Activated CD4-positive, alpha-beta T cell treated with anti-CD3 and anti-CD28 coated beads for 48 hours (primary cell): ENCODE results near the gene NSRP1.
"Not testable (repeated sequence)": the region's sequence is repeated elsewhere in the genome, so short reads cannot be mapped to it uniquely, and the experiment has no call there.

Experiments
- DNase-seq: peaks from one replicate; pipeline ENCODE4 v3.0.0-alpha.2; 2020

NSRP1 gene

GRCh38 chr17:30116661-30117551 is at the start of gene NSRP1:
NSRP1 (plus strand) TSS chr17:30116816; CDS start chr17:30116844, 28 bp downstream.
- DNase-seq: peak; percentile 97

GRCh38 chr17:30068465-30068864 is 48.2 kb upstream of the NSRP1 start:
- no peak for DNase-seq

GRCh38 chr17:30074254-30074653 is 42.4 kb upstream of the NSRP1 start:
- DNase-seq: no peak

- DNase-seq: no peak
These were observed 41.9 kb upstream of the NSRP1 start for GRCh38 chr17:30074730-30075129.

GRCh38 chr17:30082773-30083172 is 33.8 kb upstream of the NSRP1 start:
- DNase-seq: no peak

GRCh38 chr17:30084788-30085187 is 31.8 kb upstream of the NSRP1 start:
- DNase-seq: no peak

GRCh38 chr17:30086896-30087295 is 29.7 kb upstream of the NSRP1 start:
- no peak for DNase-seq

- not testable (repeated sequence) for DNase-seq
These were observed 29.2 kb upstream of the NSRP1 start for GRCh38 chr17:30087431-30087830.

- no peak for DNase-seq
These were observed 25.4 kb upstream of the NSRP1 start for GRCh38 chr17:30091121-30091670.

GRCh38 chr17:30091771-30092170 is 24.8 kb upstream of the NSRP1 start:
- DNase-seq: no peak

- DNase-seq: no peak
These were observed 23.7 kb upstream of the NSRP1 start for GRCh38 chr17:30092886-30093285.

- DNase-seq: peak; percentile 56
These were observed 23.0 kb upstream of the NSRP1 start for GRCh38 chr17:30093463-30094147.

GRCh38 chr17:30095507-30096244 is 20.9 kb upstream of the NSRP1 start:
- DNase-seq: no peak

GRCh38 chr17:30101686-30102390 is 14.8 kb upstream of the NSRP1 start:
- no peak for DNase-seq

GRCh38 chr17:30103921-30104320 is 12.7 kb upstream of the NSRP1 start:
- DNase-seq: no peak

- DNase-seq: peak; percentile 80
These were observed 11.9 kb upstream of the NSRP1 start for GRCh38 chr17:30104575-30105339.

GRCh38 chr17:30112794-30113193 is 3.8 kb upstream of the NSRP1 start:
- DNase-seq: no peak

GRCh38 chr17:30113213-30113612 is 3.4 kb upstream of the NSRP1 start:
- DNase-seq: peak; percentile 13

- DNase-seq: no peak
These were observed 313 bp upstream of the NSRP1 start for GRCh38 chr17:30116345-30116660.

- DNase-seq: no peak
These were observed 1.1 kb downstream of the NSRP1 start for GRCh38 chr17:30117675-30118081.

GRCh38 chr17:30118635-30119034 is 2.0 kb downstream of the NSRP1 start:
- not testable (repeated sequence) for DNase-seq

GRCh38 chr17:30124273-30124796 is 7.7 kb downstream of the NSRP1 start:
- no peak for DNase-seq
